GM12878 (cell line): ENCODE measurements around the gene PPL. TPM values are rescaled to one million over a fixed set of nuclear protein-coding genes. Genes with fewer than 3 reads are reported as not detected.

ENCODE experiments used
- BCL11A ChIP-seq: IDR thresholded peaks from 2 replicates; pipeline ENCODE4 v1.6.1; 2011; ENCODE audit warnings: low read depth, low read length
- BRCA1 ChIP-seq: IDR thresholded peaks from 2 replicates; pipeline ENCODE4 v1.6.1; 2011; ENCODE audit warnings: low read depth, low read length, improper control_type of control experiment
- CBX5 ChIP-seq: sonication (generic); IDR thresholded peaks from 2 replicates; pipeline ENCODE4 v1.6.1; 2016; ENCODE audit warnings: low read depth, moderate library complexity, mild to moderate bottlenecking, inconsistent platforms
- E4F1 ChIP-seq: fragments of 450-650 bp; IDR thresholded peaks from 2 replicates; pipeline ENCODE4 v1.6.1; 2018; ENCODE audit warnings: borderline replicate concordance, mild to moderate bottlenecking; ENCODE audit not compliant: partially characterized antibody
- EED ChIP-seq: sonication (generic); IDR thresholded peaks from 2 replicates; pipeline ENCODE4 v1.6.1; 2016; ENCODE audit warnings: antibody characterized with exemption, low read depth
- EGR1 ChIP-seq, 2 experiments: IDR thresholded peaks; 1 replicate in 1 of 2; 2 replicates in 1 of 2; pipeline ENCODE4 v1.6.1; 2011 to 2012; ENCODE audit warnings: low read depth in 2 of 2, low read length in 2 of 2, borderline replicate concordance in 1 of 2, mild to moderate bottlenecking in 1 of 2, moderate library complexity in 1 of 2
- HDAC6 ChIP-seq: fragments of 200-600 bp; sonication (generic); IDR thresholded peaks from one replicate; pipeline ENCODE4 v1.8.0; 2017; ENCODE audit warnings: antibody characterized with exemption; ENCODE audit not compliant: unreplicated experiment
- IKZF1 ChIP-seq: fragments of 450-650 bp; conservative IDR thresholded peaks from 2 replicates; pipeline ENCODE4 v1.6.1; 2017; ENCODE audit warnings: antibody characterized with exemption, mild to moderate bottlenecking
- IKZF2 ChIP-seq, 2 experiments: fragments of 450-650 bp; IDR thresholded peaks; 2 replicates each; pipeline ENCODE4 v1.6.1; 2017; ENCODE audit warnings: mild to moderate bottlenecking in 2 of 2, moderate library complexity in 2 of 2
- IRF4 ChIP-seq: IDR thresholded peaks from 2 replicates; pipeline ENCODE4 v1.6.1; 2011; ENCODE audit warnings: low read depth, low read length
- KDM1A ChIP-seq: fragments of 200-600 bp; sonication (generic); IDR thresholded peaks from 2 replicates; pipeline ENCODE4 v1.6.1; 2016; ENCODE audit warnings: borderline replicate concordance
- NFXL1 ChIP-seq: fragments of 450-650 bp; IDR thresholded peaks from 2 replicates; pipeline ENCODE4 v1.6.1; 2017; ENCODE audit warnings: antibody characterized with exemption, mild to moderate bottlenecking, borderline replicate concordance
- NR2C1 ChIP-seq: fragments of 450-650 bp; IDR thresholded peaks from 2 replicates; pipeline ENCODE4 v1.6.1; 2017; ENCODE audit warnings: antibody characterized with exemption, mild to moderate bottlenecking, moderate library complexity
- NRF1 ChIP-seq: conservative IDR thresholded peaks from 2 replicates; pipeline ENCODE4 v1.6.1; 2011; ENCODE audit warnings: mild to moderate bottlenecking, low read depth, low read length, improper control_type of control experiment
- PBX3 ChIP-seq: IDR thresholded peaks from 2 replicates; pipeline ENCODE4 v1.6.1; 2011; ENCODE audit warnings: mild to moderate bottlenecking, low read depth, low read length, moderate library complexity; ENCODE audit not compliant: insufficient replicate concordance
- RCOR1 ChIP-seq: conservative IDR thresholded peaks from 2 replicates; pipeline ENCODE4 v1.6.1; 2012; ENCODE audit warnings: low read depth, low read length, improper control_type of control experiment
- SKIL ChIP-seq: fragments of 450-650 bp; IDR thresholded peaks from 2 replicates; pipeline ENCODE4 v1.6.1; 2017; ENCODE audit warnings: mild to moderate bottlenecking, low read depth, inconsistent platforms; ENCODE audit not compliant: poor library complexity, severe bottlenecking
- STAT1 ChIP-seq: fragments of 450-650 bp; conservative IDR thresholded peaks from 2 replicates; pipeline ENCODE4 v1.6.1; 2014; ENCODE audit warnings: antibody characterized with exemption, mild to moderate bottlenecking
- ZNF687 ChIP-seq: fragments of 450-650 bp; IDR thresholded peaks from 2 replicates; pipeline ENCODE4 v1.6.1; 2017; ENCODE audit warnings: mild to moderate bottlenecking, moderate library complexity
- ZSCAN29 ChIP-seq: fragments of 450-650 bp; IDR thresholded peaks from 2 replicates; pipeline ENCODE4 v1.6.1; 2017; ENCODE audit warnings: mild to moderate bottlenecking, moderate library complexity
- polyA plus RNA-seq, 11 experiments: library from polyadenylated mRNA; depleted of rRNA in 4 of 11; unstranded in 6 of 11; stranded (reverse) in 5 of 11; fragments of >200 nt; fragmentation: Nextera tagmentation in 4 of 11; fragmentation: Illumina TruSeq in 1 of 11; extraction: Ambion mirVana in 4 of 11; extraction: Trizol in 1 of 11; gene quantifications; 1 replicate in 1 of 11; 2 replicates in 10 of 11; pipeline versions ENCODE4 v1.2.1 to v1.2.3, GENCODE V29; 2011 to 2016; ENCODE audit warnings: inconsistent platforms in 2 of 11, missing spikeins in 2 of 11, low read depth in 1 of 11
- total RNA-seq, 4 experiments: library from RNA; depleted of rRNA in 3 of 4; stranded (reverse); fragments of >200 nt in 3 of 4; fragmentation: Illumina TruSeq in 1 of 4; extraction: Trizol in 1 of 4; gene quantifications; 2 replicates each; pipeline versions ENCODE4 v1.2.1 to v1.2.3, GENCODE V29; 2013 to 2021

Gene PPL
- total and polyA plus RNA-seq, 10 of the 15 experiments (the other 5 are each of a cell fraction or from before 2014, with no cell fraction given): 0.03 to 0.47 (median 0.05) TPM; not detected in 2

GRCh38 chr16:4846901-4847773 lies 89.8 kb downstream of the PPL start, which contains the start of the genes GLYR1 and UBN1 (continued):
- TF ChIP-seq SKIL (no peak), EGR1 (IDR thresholded peaks at IDR 0.05; ENCODE audit: borderline replicate concordance in 1 of 2, low read depth in 2 of 2, low read length in 2 of 2) (0 out of 3 replicates have a peak, but pooled peaks of 1 of the 2 experiments have one; percentile 19), NFXL1 (peak; percentile 55; the same call in 1 of the 2 replicates), ZNF687 (peak; percentile 18), HDAC6 (no peak), IRF4 (no peak), KDM1A (no peak), RCOR1 (no peak), NRF1 (no peak), IKZF2 (IDR thresholded peaks at IDR 0.05) (no peak), NR2C1 (no peak), BRCA1 (no peak), STAT1 (no peak), EED (no peak), BCL11A (no peak), IKZF1 (peak; percentile 91), E4F1 (no peak), PBX3 (no peak), CBX5 (0 out of 2 replicates have a peak, but pooled peaks have one; percentile 34), ZSCAN29 (0 out of 2 replicates have a peak, but pooled peaks have one; percentile 45)
